D721Med (cell line): ENCODE results near the gene EPHA2.
A peak's percentile ranks its signal among the peaks of the same experiment; 100 is the strongest.

Experiments used
- DNase-seq: peaks from one replicate; pipeline ENCODE4 v3.0.0; 2011; ENCODE audit warnings: low spot score; ENCODE audit not compliant: insufficient read length
- FAIRE-seq: peaks from 2 replicates; lab custom pipeline; 2011; peaks lifted over from hg19 to GRCh38; lab: Jason Lieb, UNC
- CTCF ChIP-seq: IDR thresholded peaks from 2 replicates; pipeline ENCODE4 v1.5.1; 2012; ENCODE audit warnings: mild to moderate bottlenecking, control low read depth; ENCODE audit not compliant: insufficient read depth; ENCODE audit errors: missing control alignments

EPHA2 gene

GRCh38 chr1:16151995-16152384, 3.9 kb downstream of the EPHA2 start:
- FAIRE-seq (no peak), DNase-seq (no peak)
- TF ChIP-seq CTCF, result no peak

GRCh38 chr1:16151196-16151994, 4.5 kb downstream of the EPHA2 start:
- TF ChIP-seq CTCF, result peak; percentile 19
- DNase-seq, result peak; percentile 47
- no peak for FAIRE-seq

GRCh38 chr1:16150508-16150907, 5.4 kb downstream of the EPHA2 start:
- DNase-seq, result no peak
- no peak for FAIRE-seq
- TF ChIP-seq CTCF, result no peak

GRCh38 chr1:16149702-16150488, 6.0 kb downstream of the EPHA2 start:
- no peak for FAIRE-seq
- no peak for TF ChIP-seq CTCF
- no peak for DNase-seq

GRCh38 chr1:16149146-16149545, 6.7 kb downstream of the EPHA2 start:
- FAIRE-seq (no peak), DNase-seq (no peak)
- TF ChIP-seq CTCF, result no peak

GRCh38 chr1:16148329-16149092, 7.4 kb downstream of the EPHA2 start:
- no peak for TF ChIP-seq CTCF
- DNase-seq (no peak), FAIRE-seq (no peak)
